Right lobe of liver (tissue), 4 donors: ENCODE data around the gene CYP4Z1.
"Not testable (repeated sequence)": the region's sequence is repeated elsewhere in the genome, so short reads cannot be mapped to it uniquely, and the experiment has no call there.

Experiments used
- CTCF ChIP-seq, 4 donors: fragments of 200-600 bp in 3 of 4; fragments of 450-650 bp in 1 of 4; IDR thresholded peaks; one replicate each; pipeline versions ENCODE4 v1.5.1 to v1.8.0; 2016 to 2022; ENCODE audit warnings: antibody characterized with exemption in 4 of 4, mild to moderate bottlenecking in 2 of 4
- POLR2A ChIP-seq: fragments of 450-650 bp; IDR thresholded peaks from one replicate; pipeline ENCODE4 v1.6.1; 2017; ENCODE audit warnings: antibody characterized with exemption, mild to moderate bottlenecking
- donor health status: DM: no; HTN: no; CAD: no.
- donor health status: DM: no; HTN: no; CAD: no.
- donor health status: DM: no; HTN: yes; CAD: no.

GRCh38 chr1:47091476-47091875 is 24.4 kb downstream of the CYP4Z1 start:
- peak in 3 of 4 donors; percentile 16 to 32 (median 31) for TF ChIP-seq CTCF (IDR thresholded peaks at IDR 0.05)
- TF ChIP-seq POLR2A = not testable (repeated sequence)
